Measurements from ENCODE around the gene ACY1. TPM values are rescaled to one million over a fixed set of nuclear protein-coding genes. Genes with fewer than 3 reads are reported as not detected.
A peak's percentile ranks its signal among the peaks of the same experiment; 100 is the strongest.

Gene ACY1
- total RNA-seq, 1 experiment from 2014 or later: 50.3 TPM

DNA sequence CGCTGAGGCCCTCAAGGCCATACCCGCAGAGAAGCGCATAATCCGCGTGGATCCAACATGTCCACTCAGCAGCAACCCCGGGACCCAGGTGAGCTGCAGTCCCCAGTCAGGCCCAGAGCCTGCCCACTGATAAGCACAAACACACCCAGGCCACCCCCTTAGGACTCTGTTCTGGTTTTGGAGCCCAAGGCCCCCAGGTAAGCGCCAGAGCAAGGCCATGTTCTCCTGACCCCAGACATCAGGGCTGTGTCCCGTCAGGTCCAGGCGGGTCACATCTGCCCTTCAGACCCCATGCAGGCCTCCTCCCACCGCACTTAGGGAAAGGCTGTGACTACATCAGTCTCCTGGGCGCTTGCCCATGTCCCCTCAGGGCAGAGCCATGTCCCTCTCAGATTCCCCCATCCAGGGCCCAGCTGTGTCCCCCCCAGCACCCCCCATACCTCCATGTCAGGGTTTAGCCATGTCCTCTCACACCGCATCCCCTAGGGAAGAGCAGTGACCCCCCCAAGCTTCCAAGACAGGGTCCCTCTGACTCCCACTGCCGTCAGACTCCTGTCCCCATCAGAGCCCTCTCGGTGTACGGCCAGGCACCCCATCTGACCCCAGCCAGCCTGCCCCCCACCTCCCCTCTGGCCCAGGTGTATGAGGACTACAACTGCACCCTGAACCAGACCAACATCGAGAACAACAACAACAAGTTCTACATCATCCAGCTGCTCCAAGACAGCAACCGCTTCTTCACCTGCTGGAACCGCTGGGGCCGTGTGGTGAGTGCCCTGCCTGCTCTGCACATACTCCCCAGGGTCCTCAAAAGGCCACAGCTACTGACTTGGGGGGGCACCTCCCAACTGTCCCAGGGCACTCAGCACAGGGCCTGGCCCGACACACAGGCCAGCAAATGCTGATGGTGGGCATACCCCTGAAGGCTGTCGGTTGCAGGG is 39.6 kb upstream of the ACY1 start:
- no peak for ATAC-seq
- Histone ChIP-seq H3K4me1 (ENCODE audit: control insufficient read depth, insufficient read depth, low read length) (peaks cover 7% of the 10 kb centered on the region; the same call in 1 of the 2 replicates), H3K4me3 (ENCODE audit: low read depth in 2 of 2, low read length in 2 of 2) (no peak overlapping the region; a peak in 1 of 4 replicates)

GRCh38 chr3:51944451-51945021 is 38.8 kb upstream of the ACY1 start:
- no peak for ATAC-seq
- Histone ChIP-seq H3K27me3 (ENCODE audit: control insufficient read depth, insufficient read depth, low read length) (no peaks in the 10 kb centered on the region), H3K36me3 (ENCODE audit: control insufficient read depth, insufficient read depth, low read length) (no peaks in the 10 kb centered on the region; the same call in 1 of the 2 replicates), H3K4me1 (ENCODE audit: control insufficient read depth, insufficient read depth, low read length) (peaks cover 7% of the 10 kb centered on the region; the same call in 1 of the 2 replicates), H3K27ac (ENCODE audit: low read length) (no peak overlapping the region), H3K9me3 (ENCODE audit: control insufficient read depth, insufficient read depth, low read depth, low read length) (no peaks in the 10 kb centered on the region), H3K4me3 (ENCODE audit: low read depth in 2 of 2, low read length in 2 of 2) (no peak overlapping the region)
- ChIA-PET CTCF (no interaction called here), POLR2A (interaction anchor here (0.6 kb wide), 1 partner anchor 8 kb away, joined by 6 read pairs; no protein-coding TSS in a partner anchor)
- in situ Hi-C loops (cut with HindIII; ENCODE audit: low pct_unique_long_range_greater_than_20kb, low sequenced_read_pairs): no loop called here
- DNase-seq (ENCODE audit: low read depth, low spot score): no peak
- no TSS peak for BruUV-seq (replicated peaks)
- intact Hi-C loops (cut with micrococcal nuclease; ENCODE audit: unreplicated experiment): no loop called here
- TF ChIP-seq, protein P1, sequence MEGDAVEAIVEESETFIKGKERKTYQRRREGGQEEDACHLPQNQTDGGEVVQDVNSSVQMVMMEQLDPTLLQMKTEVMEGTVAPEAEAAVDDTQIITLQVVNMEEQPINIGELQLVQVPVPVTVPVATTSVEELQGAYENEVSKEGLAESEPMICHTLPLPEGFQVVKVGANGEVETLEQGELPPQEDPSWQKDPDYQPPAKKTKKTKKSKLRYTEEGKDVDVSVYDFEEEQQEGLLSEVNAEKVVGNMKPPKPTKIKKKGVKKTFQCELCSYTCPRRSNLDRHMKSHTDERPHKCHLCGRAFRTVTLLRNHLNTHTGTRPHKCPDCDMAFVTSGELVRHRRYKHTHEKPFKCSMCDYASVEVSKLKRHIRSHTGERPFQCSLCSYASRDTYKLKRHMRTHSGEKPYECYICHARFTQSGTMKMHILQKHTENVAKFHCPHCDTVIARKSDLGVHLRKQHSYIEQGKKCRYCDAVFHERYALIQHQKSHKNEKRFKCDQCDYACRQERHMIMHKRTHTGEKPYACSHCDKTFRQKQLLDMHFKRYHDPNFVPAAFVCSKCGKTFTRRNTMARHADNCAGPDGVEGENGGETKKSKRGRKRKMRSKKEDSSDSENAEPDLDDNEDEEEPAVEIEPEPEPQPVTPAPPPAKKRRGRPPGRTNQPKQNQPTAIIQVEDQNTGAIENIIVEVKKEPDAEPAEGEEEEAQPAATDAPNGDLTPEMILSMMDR (IDR thresholded peaks at IDR 0.05): no peak
- TF ChIP-seq REST (IDR thresholded peaks at IDR 0.05; ENCODE audit: insufficient read depth in 1 of 2, low read depth in 2 of 2, low read length in 1 of 2): no peak
- no peak for TF ChIP-seq SIN3A (IDR thresholded peaks at IDR 0.05; ENCODE audit: borderline replicate concordance, insufficient read depth, low read depth, low read length)
- TF ChIP-seq TCF7L2 (IDR thresholded peaks at IDR 0.05; ENCODE audit: low read depth, low read length): no peak

More for the DNA sequence above, 39.6 kb upstream of the ACY1 start:
- in situ Hi-C loops (cut with HindIII; ENCODE audit: low pct_unique_long_range_greater_than_20kb, low sequenced_read_pairs): no loop called here
- intact Hi-C loops (cut with micrococcal nuclease; ENCODE audit: unreplicated experiment): loop anchor here (2.0 kb wide), 1 partner anchor 31 kb away; the partner anchor contains the start of genes ABHD14A and ABHD14B
- TF ChIP-seq POLR2AphosphoS5 (IDR thresholded peaks at IDR 0.05; ENCODE audit: low read depth, low read length) (no peak), REST (IDR thresholded peaks at IDR 0.05; ENCODE audit: insufficient read depth in 1 of 2, low read depth in 2 of 2, low read length in 1 of 2) (no peak), TCF7L2 (IDR thresholded peaks at IDR 0.05; ENCODE audit: low read depth, low read length) (no peak), SIN3A (IDR thresholded peaks at IDR 0.05; ENCODE audit: borderline replicate concordance, insufficient read depth, low read depth, low read length) (no peak)
- TF ChIP-seq, protein P1 (IDR thresholded peaks at IDR 0.05): no peak
- POLR2A ChIA-PET: no interaction called here
- no peak for DNase-seq (ENCODE audit: low read depth, low spot score)
- H3K9me3 ChIP-seq (ENCODE audit: control insufficient read depth, insufficient read depth, low read depth, low read length): no peaks in the 10 kb centered on the region
- no peaks in the 10 kb centered on the region; the same call in 1 of the 2 replicates for H3K36me3 ChIP-seq (ENCODE audit: control insufficient read depth, insufficient read depth, low read length)
- no peaks in the 10 kb centered on the region for H3K27me3 ChIP-seq (ENCODE audit: control insufficient read depth, insufficient read depth, low read length)
- H3K27ac ChIP-seq (ENCODE audit: low read length): peak overlapping the region; percentile 95
- CTCF ChIA-PET: interaction anchor here (1.1 kb wide), 1 partner anchor 18 kb away, joined by 3 read pairs; no protein-coding TSS in a partner anchor
- BruUV-seq (replicated peaks): no TSS peak

Measured in Panc1 (cell line).